HCT116 (cell line): ENCODE results near the gene APBA2. TPM values are rescaled to one million over a fixed set of nuclear protein-coding genes. Genes with fewer than 3 reads are reported as not detected.

ENCODE experiments used
- ATAC-seq: fragments of 200-7000 bp; cut with Tn5 transposase; 2 replicates; pipeline ENCODE4 v1.9.1; 2020; ENCODE audit warnings: mild to moderate bottlenecking, moderate library complexity
- BruUV-seq: library from RNA; stranded (reverse); fragments of 400-500 nt; replicated peaks from 2 replicates; lab custom pipeline; 2021; lab: Mats Ljungman, UMichigan
- CTCF ChIA-PET: fragments of 300-600 bp; sonication (Branson Sonifier 250); formaldehyde crosslinking; loops from one replicate; lab custom pipeline; 2021; ENCODE audit warnings: antibody characterized with exemption; lab: Charles Lee
- POLR2A ChIA-PET: fragments of 300-600, 350-600 bp; sonication (Branson Sonifier 250); formaldehyde crosslinking; loops from one replicate; lab custom pipeline; 2021; ENCODE audit warnings: antibody characterized with exemption; lab: Charles Lee
- RAD21 ChIA-PET, 2 experiments: fragments of 300-600 bp; sonication (Branson Sonifier 250); formaldehyde crosslinking; loops; one replicate each; lab custom pipeline; 2023; ENCODE audit warnings: low total read pairs in 2 of 2; ENCODE audit not compliant: uncharacterized antibody in 2 of 2, unreplicated experiment in 2 of 2, low non-redundant PET in 1 of 2; lab: Charles Lee
- DNase-seq: peaks from one replicate; pipeline ENCODE4 v3.0.0-alpha.2; 2010; ENCODE audit warnings: low read depth, low spot score
- H2AFZ ChIP-seq: fragments of 200-600 bp; shearing (Covaris generic), sonication (generic); 2 replicates; pipeline ENCODE4 v1.6.1; 2017; ENCODE audit warnings: low read depth, mixed run types, mixed read lengths, antibody characterized with exemption, low read length; ENCODE audit not compliant: poor library complexity, severe bottlenecking
- H3K27ac ChIP-seq: 2 replicates; pipeline ENCODE4 v1.5.1; 2012; ENCODE audit warnings: low read depth, low read length
- H3K27me3 ChIP-seq: fragments of 200-600 bp; sonication (generic); 2 replicates; pipeline ENCODE4 v1.6.1; 2016; ENCODE audit warnings: mixed run types, low read length, mixed read lengths; ENCODE audit not compliant: insufficient read depth
- H3K36me3 ChIP-seq, 2 experiments: fragments of 200-500 bp in 1 of 2; fragments of 200-600 bp in 1 of 2; sonication (Bioruptor generic) in 1 of 2; sonication (generic) in 1 of 2; 2 replicates each; pipeline versions ENCODE4 v1.5.1 to v1.6.1; 2014 to 2016; ENCODE audit warnings: low read length in 2 of 2, inconsistent platforms in 1 of 2, mixed read lengths in 1 of 2, mixed run types in 1 of 2; ENCODE audit not compliant: insufficient read depth in 2 of 2, control insufficient read depth in 1 of 2
- H3K4me1 ChIP-seq, 2 experiments: fragments of 200-600 bp in 1 of 2; sonication (generic) in 1 of 2; 2 replicates each; pipeline versions ENCODE4 v1.5.1 to v1.6.1; 2012 to 2017; ENCODE audit warnings: low read length in 2 of 2, inconsistent platforms in 1 of 2, mild to moderate bottlenecking in 1 of 2, mixed read lengths in 1 of 2, mixed run types in 1 of 2, moderate library complexity in 1 of 2; ENCODE audit not compliant: insufficient read depth in 2 of 2, control insufficient read depth in 1 of 2
- H3K4me2 ChIP-seq: fragments of 200-600 bp; sonication (generic); 2 replicates; pipeline ENCODE4 v1.6.1; 2017; ENCODE audit warnings: mixed run types, low read length, mixed read lengths
- H3K4me3 ChIP-seq, 2 experiments: fragments of 200-600 bp in 1 of 2; sonication (generic) in 1 of 2; replicated peaks in 1 of 2; 2 replicates each; pipeline ENCODE4 v1.5.1; 2011 to 2016; ENCODE audit warnings: low read length in 2 of 2, control low read depth in 1 of 2, low read depth in 1 of 2, mild to moderate bottlenecking in 1 of 2, mixed read lengths in 1 of 2, mixed run types in 1 of 2
- H3K79me2 ChIP-seq: fragments of 200-600 bp; sonication (generic); 2 replicates; pipeline ENCODE4 v1.6.1; 2017; ENCODE audit warnings: mild to moderate bottlenecking, mixed run types, low read length, moderate library complexity, mixed read lengths; ENCODE audit not compliant: insufficient read depth
- H3K9ac ChIP-seq: fragments of 200-600 bp; sonication (generic); 2 replicates; pipeline ENCODE4 v1.6.1; 2016; ENCODE audit warnings: low read length, mixed read lengths
- H3K9me2 ChIP-seq: fragments of 200-600 bp; sonication (generic), shearing (Covaris generic); 2 replicates; pipeline ENCODE4 v1.6.1; 2017; ENCODE audit warnings: mixed run types, mild to moderate bottlenecking, moderate library complexity; ENCODE audit not compliant: insufficient read depth
- H3K9me3 ChIP-seq, 2 experiments: fragments of 200-500 bp in 1 of 2; fragments of 200-600 bp in 1 of 2; sonication (Bioruptor generic) in 1 of 2; sonication (generic) in 1 of 2; 2 replicates each; pipeline ENCODE4 v1.6.1; 2014 to 2017; ENCODE audit warnings: low read length in 2 of 2, mixed read lengths in 2 of 2, inconsistent platforms in 1 of 2, low read depth in 1 of 2, mild to moderate bottlenecking in 1 of 2, mixed run types in 1 of 2, moderate library complexity in 1 of 2; ENCODE audit not compliant: control insufficient read depth in 1 of 2, insufficient read depth in 1 of 2
- H4K20me1 ChIP-seq: fragments of 200-600 bp; sonication (generic), shearing (Covaris generic); 2 replicates; pipeline ENCODE4 v1.6.1; 2017; ENCODE audit warnings: mixed run types, mild to moderate bottlenecking, moderate library complexity; ENCODE audit not compliant: insufficient read depth
- EGR1 ChIP-seq: IDR thresholded peaks from 2 replicates; pipeline ENCODE4 v1.6.1; 2012; ENCODE audit warnings: low read depth
- EZH2 ChIP-seq: fragments of 200-600 bp; sonication (generic); IDR thresholded peaks from 2 replicates; pipeline ENCODE4 v1.6.1; 2017; ENCODE audit warnings: antibody characterized with exemption, mixed run types
- EZH2phosphoT487 ChIP-seq: fragments of 200-600 bp; IDR thresholded peaks from 2 replicates; pipeline ENCODE4 v1.6.1; 2018; ENCODE audit warnings: antibody characterized with exemption, borderline replicate concordance
- FOSL1 ChIP-seq: IDR thresholded peaks from 2 replicates; pipeline ENCODE4 v1.6.1; 2012; ENCODE audit warnings: low read depth
- MAX ChIP-seq: IDR thresholded peaks from 2 replicates; pipeline ENCODE4 v1.6.1; 2012
- POLR2A ChIP-seq: IDR thresholded peaks from 2 replicates; pipeline ENCODE4 v1.7.0; 2011; ENCODE audit warnings: borderline replicate concordance; ENCODE audit not compliant: insufficient read depth, insufficient read length; ENCODE audit errors: extremely low read depth
- RAD21 ChIP-seq: IDR thresholded peaks from 2 replicates; pipeline ENCODE4 v1.6.1; 2012; ENCODE audit warnings: low read depth, mild to moderate bottlenecking
- REST ChIP-seq: IDR thresholded peaks from 2 replicates; pipeline ENCODE4 v1.6.1; 2012; ENCODE audit warnings: low read depth
- SIN3A ChIP-seq: IDR thresholded peaks from 2 replicates; pipeline ENCODE4 v1.6.1; 2012; ENCODE audit warnings: low read depth
- SP1 ChIP-seq: IDR thresholded peaks from 2 replicates; pipeline ENCODE4 v1.6.1; 2012; ENCODE audit warnings: low read depth
- SRF ChIP-seq: IDR thresholded peaks from 2 replicates; pipeline ENCODE4 v1.6.1; 2012; ENCODE audit warnings: low read depth
- TCF7L2 ChIP-seq: IDR thresholded peaks from 2 replicates; pipeline ENCODE4 v1.7.0; 2011; ENCODE audit warnings: borderline replicate concordance, inconsistent platforms; ENCODE audit not compliant: insufficient read depth, insufficient read length; ENCODE audit errors: extremely low read depth
- YY1 ChIP-seq: IDR thresholded peaks from 2 replicates; pipeline ENCODE4 v1.6.1; 2011; ENCODE audit warnings: low read length, low read depth, moderate library complexity, mild to moderate bottlenecking; ENCODE audit not compliant: insufficient replicate concordance; ENCODE audit errors: extremely low read depth
- ZBTB33 ChIP-seq: IDR thresholded peaks from 2 replicates; pipeline ENCODE4 v1.6.1; 2011; ENCODE audit warnings: mild to moderate bottlenecking, low read length, moderate library complexity; ENCODE audit not compliant: insufficient replicate concordance; ENCODE audit errors: extremely low read depth
- ZFX ChIP-seq: fragments of 450-650 bp; IDR thresholded peaks from 2 replicates; pipeline ENCODE4 v1.6.1; 2017
- ZNF274 ChIP-seq: fragments of 200-500 bp; sonication (Bioruptor generic); IDR thresholded peaks from 2 replicates; pipeline ENCODE4 v1.6.1; 2014; ENCODE audit warnings: mild to moderate bottlenecking, low read depth, low read length, inconsistent platforms
- intact Hi-C: fragments of 100-400 bp; cut with micrococcal nuclease; formaldehyde crosslinking; loops from 2 replicates; pipeline ENCODE4 v1.10.0; 2022
- total RNA-seq: library from RNA; stranded (reverse); gene quantifications from one replicate; pipeline ENCODE4 v1.2.1, GENCODE V29; 2021; ENCODE audit not compliant: unreplicated experiment

Gene APBA2
- total RNA-seq, 1 experiment from 2014 or later, result 0.47 TPM

GRCh38 chr15:28994831-28995596, 109.2 kb downstream of the APBA2 start:
- POLR2A ChIA-PET, result no interaction called here
- intact Hi-C loops, result loop anchor here (5.0 to 10.0 kb wide), 2 partner anchors 97 to 570 kb away; no protein-coding TSS in a partner anchor
- CTCF ChIA-PET, result no interaction called here

More at GRCh38 chr15:28994831-28995596, 109.2 kb downstream of the APBA2 start:
- no peak overlapping the region for H2AFZ ChIP-seq
- H3K79me2 ChIP-seq, result no peaks in the 10 kb centered on the region
- no peak overlapping the region for H3K9ac ChIP-seq
- ATAC-seq (no peak), DNase-seq (no peak)
- H4K20me1 ChIP-seq, result no peaks in the 10 kb centered on the region
- RAD21 ChIA-PET, result no interaction called here
- H3K9me3 ChIP-seq, result no peaks in the 10 kb centered on the region
- no peaks in the 10 kb centered on the region for H3K27me3 ChIP-seq
- no peaks in the 10 kb centered on the region for H3K9me2 ChIP-seq
- BruUV-seq, result no TSS peak
- no peak overlapping the region for H3K27ac ChIP-seq
- H3K4me2 ChIP-seq, result no peak overlapping the region
- H3K4me1 ChIP-seq, result no peaks in the 10 kb centered on the region
- no peak overlapping the region for H3K4me3 ChIP-seq
- TF ChIP-seq EZH2 (no peak), SIN3A (no peak), ZFX (no peak), REST (no peak), SRF (no peak), ZBTB33 (no peak), EGR1 (no peak), RAD21 (no peak), FOSL1 (no peak), MAX (no peak), SP1 (no peak), YY1 (no peak), EZH2phosphoT487 (no peak), TCF7L2 (no peak), ZNF274 (no peak), POLR2A (no peak)
- no peaks in the 10 kb centered on the region for H3K36me3 ChIP-seq
